IPS-11a (cell line): ENCODE measurements around the gene PLEKHN1.
"Not testable (repeated sequence)": the region's sequence is repeated elsewhere in the genome, so short reads cannot be mapped to it uniquely, and the experiment has no call there.

ENCODE experiments used
- H3K4me3 ChIP-seq: one replicate; pipeline ENCODE4 v1.5.1; 2013; ENCODE audit warnings: low read depth, low read length, control low read depth

The PLEKHN1 gene

GRCh38 chr1:1005774-1006304 lies 39.6 kb downstream of the PLEKHN1 start:
- no peak overlapping the region for H3K4me3 ChIP-seq

GRCh38 chr1:1006305-1007159 lies 40.2 kb downstream of the PLEKHN1 start:
- no peak overlapping the region for H3K4me3 ChIP-seq

GRCh38 chr1:1010131-1010530 lies 43.8 kb downstream of the PLEKHN1 start:
- not testable (repeated sequence) for H3K4me3 ChIP-seq

GRCh38 chr1:1011396-1011949 lies 45.2 kb downstream of the PLEKHN1 start:
- H3K4me3 ChIP-seq: no peak overlapping the region

GRCh38 chr1:1012736-1013104 lies 46.4 kb downstream of the PLEKHN1 start:
- peak overlapping the region; percentile 40 for H3K4me3 ChIP-seq

- peak within 1 kb of the TSS; percentile 40 for H3K4me3 ChIP-seq
These were observed 47.0 kb downstream of the PLEKHN1 start, which contains the start of gene ISG15 for GRCh38 chr1:1013105-1013921. ISG15 (plus strand) TSS chr1:1013497; CDS start chr1:1013574, 77 bp downstream.

- H3K4me3 ChIP-seq: peak overlapping the region; percentile 35
These were observed 47.8 kb downstream of the PLEKHN1 start for GRCh38 chr1:1013922-1014648.

GRCh38 chr1:1014799-1015681 lies 48.8 kb downstream of the PLEKHN1 start:
- no peak overlapping the region for H3K4me3 ChIP-seq

GRCh38 chr1:1017397-1018320 lies 51.4 kb downstream of the PLEKHN1 start:
- H3K4me3 ChIP-seq: not testable (repeated sequence)

- H3K4me3 ChIP-seq: not testable (repeated sequence)
These were observed 52.0 kb downstream of the PLEKHN1 start for GRCh38 chr1:1018321-1018685.

GRCh38 chr1:1019122-1019999 lies 53.1 kb downstream of the PLEKHN1 start:
- H3K4me3 ChIP-seq: no peak overlapping the region

- H3K4me3 ChIP-seq: peak within 1 kb of the TSS; percentile 70
These were observed 53.7 kb downstream of the PLEKHN1 start, which contains the start of gene AGRN for GRCh38 chr1:1020000-1020404. AGRN (plus strand) TSS chr1:1020120; CDS start chr1:1020173, 53 bp downstream.

- H3K4me3 ChIP-seq: peak overlapping the region; percentile 70
These were observed 54.2 kb downstream of the PLEKHN1 start for GRCh38 chr1:1020415-1021009.

- peak overlapping the region; percentile 47 for H3K4me3 ChIP-seq
These were observed 55.0 kb downstream of the PLEKHN1 start for GRCh38 chr1:1021010-1021919.

GRCh38 chr1:1021920-1022259 lies 55.6 kb downstream of the PLEKHN1 start:
- no peak overlapping the region for H3K4me3 ChIP-seq

GRCh38 chr1:1022302-1023009 lies 56.2 kb downstream of the PLEKHN1 start:
- no peak overlapping the region for H3K4me3 ChIP-seq
